Ovary (tissue), 9 donors: ENCODE measurements around the gene GRIK3. TPM values are rescaled to one million over a fixed set of nuclear protein-coding genes. Genes with fewer than 3 reads are reported as not detected.

ENCODE experiments used
- DNase-seq, 5 donors: peaks; one replicate each; pipeline ENCODE4 v3.0.0-alpha.2; 2019 to 2020
- H3K27ac ChIP-seq, 2 donors: fragments of 200-600 bp; one replicate each; pipeline versions ENCODE4 v1.5.1 to v1.8.0; 2019 to 2022
- H3K27me3 ChIP-seq: fragments of 200-600 bp; one replicate; pipeline ENCODE4 v1.8.0; 2022
- H3K36me3 ChIP-seq: fragments of 200-600 bp; sonication (generic); one replicate; pipeline ENCODE4 v1.5.1; 2019
- H3K4me1 ChIP-seq: one replicate; pipeline ENCODE4 v1.8.1; 2013; ENCODE audit warnings: mild to moderate bottlenecking, moderate library complexity; ENCODE audit not compliant: insufficient read depth
- H3K4me3 ChIP-seq: fragments of 200-600 bp; sonication (generic); one replicate; pipeline ENCODE4 v1.5.1; 2017
- H3K9me3 ChIP-seq, 2 donors: fragments of 200-600 bp in 1 of 2; sonication (generic) in 1 of 2; one replicate each; pipeline versions ENCODE4 v1.5.1 to v1.8.1; 2013 to 2019; ENCODE audit warnings: mild to moderate bottlenecking in 1 of 2, moderate library complexity in 1 of 2
- CTCF ChIP-seq, 3 donors: fragments of 450-650 bp in 2 of 3; fragments of 200-600 bp in 1 of 3; IDR thresholded peaks; one replicate each; pipeline versions ENCODE4 v1.5.1 to v1.8.0; 2016 to 2022; ENCODE audit warnings: antibody characterized with exemption in 3 of 3, mild to moderate bottlenecking in 1 of 3
- EP300 ChIP-seq: sonication (generic); formaldehyde crosslinking; IDR thresholded peaks from one replicate; pipeline ENCODE4 v1.6.1; 2017; ENCODE audit warnings: antibody characterized with exemption
- POLR2A ChIP-seq: fragments of 450-650 bp; IDR thresholded peaks from one replicate; pipeline ENCODE4 v1.6.1; 2017; ENCODE audit warnings: antibody characterized with exemption, mild to moderate bottlenecking, moderate library complexity
- WGBS, 3 donors: extraction: QIAGEN DNeasy Blood & Tissue Kit in 1 of 3; methylation state at CpG; one replicate each; pipeline versions ENCODE4 v1.1.5 to v1.1.7; 2013 to 2017; 5-methylcytosine and 5-hydroxymethylcytosine counted together
- intact Hi-C, 4 donors: fragments of 100-400 bp; cut with DNase I; formaldehyde crosslinking; loops; one replicate each; pipeline versions ENCODE4 v1.11.0 to v1.15.1; 2022 to 2023
- polyA plus RNA-seq, 2 donors: library from polyadenylated mRNA; stranded (reverse); fragments of 200-250 nt in 1 of 2; fragments of 350-450 nt in 1 of 2; fragmentation: Illumina TruSeq in 1 of 2; extraction: RNeasy Lipid Tissue Mini Kit (QIAGEN cat#74804) in 1 of 2; gene quantifications; one replicate each; pipeline ENCODE4 v1.2.3, GENCODE V29; 2013 to 2014
- total RNA-seq, 7 donors: library from RNA; depleted of rRNA in 2 of 7; stranded (reverse); fragments of >200 nt in 2 of 7; fragmentation: NEBNext Ultra II Directional in 3 of 7; extraction: Animal tissue kit (Norgen Biotek cat#: 25700) in 3 of 7; gene quantifications; one replicate each; pipeline versions ENCODE4 v1.1.0 to v1.2.4, GENCODE V29; 2016 to 2023
- donor health status: DM: no; HTN: no; CAD: no; lungs with moderate emphysema.
- donor health status: DM: no; HTN: no; CAD: no.
- donor health status: Bipolar disorder and iron deficiency.
- donor health status: DM: yes; HTN: yes; CAD: no.
- donor health status: DM: no; HTN: no; CAD: no.
- donor health status: DM: yes; HTN: yes; CAD: no.

Gene GRIK3
- total and polyA plus RNA-seq, 9 donors: 0.11 to 0.97 (median 0.32) TPM; not detected in 2

GRCh38 chr1:36825226-36825625 is 209.1 kb downstream of the GRIK3 start:
- no peaks in the 10 kb centered on the region for H3K36me3 ChIP-seq
- TF ChIP-seq POLR2A (no peak), EP300 (no peak), CTCF (IDR thresholded peaks at IDR 0.05) (no peak)
- intact Hi-C loops: no loop called here
- no peaks in the 10 kb centered on the region for H3K9me3 ChIP-seq
- H3K27me3 ChIP-seq: no peaks in the 10 kb centered on the region
- DNase-seq: no peak
- H3K27ac ChIP-seq: no peak overlapping the region
- H3K4me3 ChIP-seq: no peak overlapping the region
- no peaks in the 10 kb centered on the region for H3K4me1 ChIP-seq
- WGBS, 3 donors: 75 to 89% (median 85%) methylated on average over 6 of the region's 6 CpGs

GRCh38 chr1:36824390-36824861 is 209.9 kb downstream of the GRIK3 start:
- 10% methylated on average over 12 of the region's 12 CpGs for WGBS, 3 donors
- intact Hi-C loops: no loop called here
- Histone ChIP-seq H3K4me3 (no peak overlapping the region), H3K27ac (no peak overlapping the region), H3K9me3 (no peaks in the 10 kb centered on the region), H3K36me3 (no peaks in the 10 kb centered on the region), H3K27me3 (no peaks in the 10 kb centered on the region), H3K4me1 (no peaks in the 10 kb centered on the region)
- TF ChIP-seq POLR2A (no peak), EP300 (no peak), CTCF (IDR thresholded peaks at IDR 0.05) (no peak)
- DNase-seq: no peak

GRCh38 chr1:36822648-36823047 is 211.7 kb downstream of the GRIK3 start:
- Histone ChIP-seq H3K27ac (no peak overlapping the region), H3K4me3 (no peak overlapping the region), H3K27me3 (no peaks in the 10 kb centered on the region), H3K9me3 (no peaks in the 10 kb centered on the region), H3K4me1 (no peaks in the 10 kb centered on the region), H3K36me3 (no peaks in the 10 kb centered on the region)
- DNase-seq: no peak
- TF ChIP-seq EP300: no peak
- intact Hi-C loops: no loop called here
- WGBS, 3 donors: 53 to 70% (median 62%) methylated on average over 2 of the region's 2 CpGs

GRCh38 chr1:36821386-36821785 is 212.9 kb downstream of the GRIK3 start:
- intact Hi-C loops: no loop called here
- Histone ChIP-seq H3K4me1 (no peaks in the 10 kb centered on the region), H3K4me3 (no peak overlapping the region), H3K36me3 (no peaks in the 10 kb centered on the region), H3K9me3 (no peaks in the 10 kb centered on the region), H3K27me3 (no peaks in the 10 kb centered on the region), H3K27ac (no peak overlapping the region)
- WGBS, 3 donors: 73 to 92% (median 76%) methylated on average over 7 of the region's 7 CpGs
- TF ChIP-seq CTCF (IDR thresholded peaks at IDR 0.05) (no peak), EP300 (no peak), POLR2A (no peak)
- DNase-seq: no peak

- TF ChIP-seq CTCF (IDR thresholded peaks at IDR 0.05) (no peak), EP300 (no peak), POLR2A (no peak)
- WGBS, 3 donors: 22 to 42% (median 37%) methylated on average over 2 of the region's 2 CpGs
- no peaks in the 10 kb centered on the region for H3K27me3 ChIP-seq
- no peak overlapping the region for H3K4me3 ChIP-seq
- DNase-seq: no peak
- no peak overlapping the region for H3K27ac ChIP-seq
- H3K4me1 ChIP-seq: no peaks in the 10 kb centered on the region
- intact Hi-C loops: no loop called here
- H3K9me3 ChIP-seq: no peaks in the 10 kb centered on the region
- no peaks in the 10 kb centered on the region for H3K36me3 ChIP-seq
Observed at GRCh38 chr1:36818771-36819170, 215.5 kb downstream of the GRIK3 start.
